Measurements from ENCODE around the gene GNB1L. TPM values are rescaled to one million over a fixed set of nuclear protein-coding genes. Genes with fewer than 3 reads are reported as not detected.
"Not testable (repeated sequence)": the region's sequence is repeated elsewhere in the genome, so short reads cannot be mapped to it uniquely, and the experiment has no call there.

The GNB1L gene
- total RNA-seq, 2 donors from 2014 or later = 9.7 to 17.9 TPM

GRCh38 chr22:19786959-19787848, 67.5 kb downstream of the GNB1L start:
- H3K4me3 Mint-ChIP-seq = no peak overlapping the region

GRCh38 chr22:19786264-19786585, 68.4 kb downstream of the GNB1L start:
- peaks cover 0 to 7% of the 10 kb centered on the region in 2 donors for H3K27me3 Mint-ChIP-seq
- ATAC-seq (no peak), DNase-seq (ENCODE audit: low spot score) (no peak)
- no peaks in the 10 kb centered on the region for H3K4me1 Mint-ChIP-seq (ENCODE audit: low read depth in 2 of 2)
- no peaks in the 10 kb centered on the region for H3K36me3 Mint-ChIP-seq
- H3K9me3 Mint-ChIP-seq = no peaks in the 10 kb centered on the region
- no peak overlapping the region for H3K4me3 Mint-ChIP-seq
- H3K27ac Mint-ChIP-seq = no peak overlapping the region

More at GRCh38 chr22:19786959-19787848, 67.5 kb downstream of the GNB1L start:
- ATAC-seq (no peak), DNase-seq (ENCODE audit: low spot score) (no peak)
- peaks cover 7% of the 10 kb centered on the region for H3K36me3 Mint-ChIP-seq
- H3K9me3 Mint-ChIP-seq = no peaks in the 10 kb centered on the region
- H3K4me1 Mint-ChIP-seq (ENCODE audit: low read depth in 2 of 2) = no peaks in the 10 kb centered on the region
- H3K27me3 Mint-ChIP-seq = no peaks in the 10 kb centered on the region
- no peak overlapping the region for H3K27ac Mint-ChIP-seq

GRCh38 chr22:19785461-19786263, 69.0 kb downstream of the GNB1L start:
- Mint-ChIP-seq H3K4me3 (no peak overlapping the region), H3K9me3 (no peaks in the 10 kb centered on the region), H3K4me1 (ENCODE audit: low read depth in 2 of 2) (no peaks in the 10 kb centered on the region), H3K27ac (no peak overlapping the region), H3K36me3 (no peaks in the 10 kb centered on the region), H3K27me3 (peaks cover 0 to 8% of the 10 kb centered on the region in 2 donors)
- DNase-seq (ENCODE audit: low spot score) (no peak), ATAC-seq (no peak)

GRCh38 chr22:19784384-19785175, 70.1 kb downstream of the GNB1L start:
- peaks cover 0 to 3% of the 10 kb centered on the region in 2 donors for H3K4me1 Mint-ChIP-seq (ENCODE audit: low read depth in 2 of 2)
- H3K27ac Mint-ChIP-seq = no peak overlapping the region
- H3K4me3 Mint-ChIP-seq = no peak overlapping the region
- no peaks in the 10 kb centered on the region for H3K36me3 Mint-ChIP-seq
- no peak for DNase-seq (ENCODE audit: low spot score)
- H3K9me3 Mint-ChIP-seq = no peaks in the 10 kb centered on the region
- H3K27me3 Mint-ChIP-seq = peaks cover 0 to 8% of the 10 kb centered on the region in 2 donors
- ATAC-seq = peak in 1 of 2 donors; percentile 13

GRCh38 chr22:19783586-19784383, 70.9 kb downstream of the GNB1L start:
- Mint-ChIP-seq H3K27me3 (peaks cover 0 to 8% of the 10 kb centered on the region in 2 donors), H3K36me3 (no peaks in the 10 kb centered on the region), H3K4me1 (ENCODE audit: low read depth in 2 of 2) (peaks cover 0 to 3% of the 10 kb centered on the region in 2 donors), H3K27ac (no peak overlapping the region), H3K9me3 (no peaks in the 10 kb centered on the region), H3K4me3 (no peak overlapping the region)
- DNase-seq (ENCODE audit: low spot score) = no peak
- ATAC-seq = no peak

GRCh38 chr22:19782533-19782932, 72.1 kb downstream of the GNB1L start:
- Mint-ChIP-seq H3K36me3 (no peaks in the 10 kb centered on the region), H3K27me3 (peaks cover 0 to 8% of the 10 kb centered on the region in 2 donors), H3K9me3 (no peaks in the 10 kb centered on the region), H3K4me1 (ENCODE audit: low read depth in 2 of 2) (peaks cover 0 to 3% of the 10 kb centered on the region in 2 donors), H3K4me3 (no peak overlapping the region), H3K27ac (no peak overlapping the region)
- DNase-seq (ENCODE audit: low spot score) = no peak
- no peak for ATAC-seq

- H3K4me3 Mint-ChIP-seq = no peak overlapping the region
- H3K27ac Mint-ChIP-seq = no peak overlapping the region
- no peaks in the 10 kb centered on the region for H3K36me3 Mint-ChIP-seq
- no peaks in the 10 kb centered on the region for H3K9me3 Mint-ChIP-seq
- H3K27me3 Mint-ChIP-seq = peaks cover 0 to 8% of the 10 kb centered on the region in 2 donors
- peaks cover 0 to 8% of the 10 kb centered on the region in 2 donors for H3K4me1 Mint-ChIP-seq (ENCODE audit: low read depth in 2 of 2)
- DNase-seq (ENCODE audit: low spot score) (no peak), ATAC-seq (no peak)
Measured at GRCh38 chr22:19779685-19780268, 74.9 kb downstream of the GNB1L start.

- Mint-ChIP-seq H3K27ac (no peak overlapping the region), H3K27me3 (peaks cover 0 to 8% of the 10 kb centered on the region in 2 donors), H3K4me1 (ENCODE audit: low read depth in 2 of 2) (peaks cover 0 to 8% of the 10 kb centered on the region in 2 donors), H3K4me3 (no peak overlapping the region), H3K9me3 (no peaks in the 10 kb centered on the region), H3K36me3 (no peaks in the 10 kb centered on the region)
- no peak for ATAC-seq
- no peak for DNase-seq (ENCODE audit: low spot score)
Measured at GRCh38 chr22:19779011-19779421, 75.7 kb downstream of the GNB1L start.

- H3K36me3 Mint-ChIP-seq; DNase-seq (ENCODE audit: low spot score); H3K9me3 Mint-ChIP-seq; H3K4me3 Mint-ChIP-seq; H3K27ac Mint-ChIP-seq; H3K4me1 Mint-ChIP-seq (ENCODE audit: low read depth in 2 of 2); ATAC-seq: not testable (repeated sequence)
- H3K27me3 Mint-ChIP-seq = peaks cover 0 to 15% of the 10 kb centered on the region in 2 donors
Measured at GRCh38 chr22:19777192-19777591, 77.5 kb downstream of the GNB1L start.

GRCh38 chr22:19776433-19777031, 78.1 kb downstream of the GNB1L start:
- Mint-ChIP-seq H3K36me3 (no peaks in the 10 kb centered on the region), H3K4me1 (ENCODE audit: low read depth in 2 of 2) (peaks cover 0 to 8% of the 10 kb centered on the region in 2 donors), H3K27ac (no peak overlapping the region), H3K4me3 (no peak overlapping the region), H3K9me3 (no peaks in the 10 kb centered on the region), H3K27me3 (peaks cover 2 to 18% of the 10 kb centered on the region in 2 donors)
- ATAC-seq (peak; percentile 15 to 24), DNase-seq (ENCODE audit: low spot score) (no peak)

- peaks cover 0 to 8% of the 10 kb centered on the region in 2 donors for H3K4me1 Mint-ChIP-seq (ENCODE audit: low read depth in 2 of 2)
- peaks cover 2 to 14% of the 10 kb centered on the region in 2 donors for H3K27me3 Mint-ChIP-seq
- H3K9me3 Mint-ChIP-seq = no peaks in the 10 kb centered on the region
- H3K36me3 Mint-ChIP-seq = no peaks in the 10 kb centered on the region
- ATAC-seq = no peak
- no peak overlapping the region for H3K4me3 Mint-ChIP-seq
- no peak for DNase-seq (ENCODE audit: low spot score)
- no peak overlapping the region for H3K27ac Mint-ChIP-seq
Measured at GRCh38 chr22:19775496-19776325, 79.0 kb downstream of the GNB1L start.

GRCh38 chr22:19774628-19775027, 80.0 kb downstream of the GNB1L start:
- Mint-ChIP-seq H3K27me3 (peaks cover 7 to 22% of the 10 kb centered on the region in 2 donors), H3K9me3 (no peaks in the 10 kb centered on the region), H3K4me1 (ENCODE audit: low read depth in 2 of 2) (peaks cover 0 to 7% of the 10 kb centered on the region in 2 donors), H3K27ac (no peak overlapping the region), H3K4me3 (no peak overlapping the region), H3K36me3 (no peaks in the 10 kb centered on the region)
- no peak for ATAC-seq
- DNase-seq (ENCODE audit: low spot score) = no peak
